GM21786 (cell line): ENCODE measurements around the gene SLC25A53.
"Not testable (repeated sequence)": the region's sequence is repeated elsewhere in the genome, so short reads cannot be mapped to it uniquely, and the experiment has no call there.

Source experiments
- ATAC-seq: cut with Tn5 transposase; IDR thresholded peaks from one replicate; pipeline ENCODE4 v1.9.1; 2021; ENCODE audit not compliant: unreplicated experiment

SLC25A53 gene

GRCh38 chrX:104134583-104135261 is 22.1 kb downstream of the SLC25A53 start:
- no peak for ATAC-seq

DNA sequence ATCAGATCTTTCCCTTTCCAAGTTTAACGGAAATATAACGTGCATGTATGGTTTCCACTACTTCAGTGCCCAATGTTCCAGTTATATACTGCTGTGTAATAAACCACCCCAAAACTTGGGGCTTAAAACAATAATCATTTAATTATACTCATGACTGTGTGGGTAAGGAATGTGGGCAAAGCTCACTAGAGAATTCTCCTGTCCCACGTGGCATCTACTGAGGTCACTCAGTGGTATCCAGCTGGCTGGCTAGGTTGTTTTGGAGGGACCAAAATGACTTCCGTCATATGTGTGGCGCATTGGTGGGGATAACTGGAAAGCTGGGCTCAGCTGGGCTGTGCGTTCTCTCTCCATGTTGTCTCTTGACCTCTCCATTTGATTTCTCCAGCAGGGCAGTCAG is 26.0 kb downstream of the SLC25A53 start:
- ATAC-seq, result no peak

- ATAC-seq, result no peak
Measured at GRCh38 chrX:104126856-104127255, 30.0 kb downstream of the SLC25A53 start.

DNA sequence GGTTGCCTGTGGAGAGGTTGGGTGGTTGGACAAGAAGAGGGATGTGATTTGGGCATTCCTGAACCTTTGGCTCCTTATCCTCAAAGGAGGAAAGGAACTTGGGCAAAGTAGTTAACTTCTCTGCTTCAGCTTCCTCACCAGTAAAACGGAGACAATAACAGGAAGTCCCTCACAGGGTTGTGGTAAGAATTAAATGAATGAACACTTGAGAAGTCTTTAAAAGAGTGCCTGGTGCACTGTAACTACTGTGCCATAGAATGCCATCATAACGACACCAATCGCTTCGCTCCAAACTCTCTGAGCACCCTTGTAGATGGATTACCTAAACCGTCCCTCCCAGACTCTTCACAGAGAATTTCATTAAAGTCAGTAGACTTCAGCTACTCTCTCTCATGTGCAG is 34.0 kb downstream of the SLC25A53 start:
- no peak for ATAC-seq

DNA sequence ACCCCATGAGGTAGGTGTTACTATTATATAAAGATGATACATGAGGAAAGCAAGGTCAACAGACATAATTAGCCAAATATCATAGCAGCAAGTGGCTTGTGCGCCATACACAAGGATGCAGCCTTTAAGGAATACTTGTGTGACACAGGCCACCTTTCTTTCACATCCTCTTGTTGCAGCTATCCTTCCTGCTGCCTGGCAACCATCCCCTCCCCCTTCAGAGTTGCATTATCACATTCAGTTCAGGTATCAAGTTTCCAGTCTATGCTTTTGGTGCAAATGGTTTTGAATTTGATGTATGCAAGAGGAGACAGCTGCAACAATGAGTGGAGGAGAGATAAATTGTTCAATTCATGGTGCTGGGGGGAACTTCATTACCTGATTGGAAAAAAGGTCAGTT is 38.0 kb downstream of the SLC25A53 start:
- ATAC-seq, result no peak

DNA sequence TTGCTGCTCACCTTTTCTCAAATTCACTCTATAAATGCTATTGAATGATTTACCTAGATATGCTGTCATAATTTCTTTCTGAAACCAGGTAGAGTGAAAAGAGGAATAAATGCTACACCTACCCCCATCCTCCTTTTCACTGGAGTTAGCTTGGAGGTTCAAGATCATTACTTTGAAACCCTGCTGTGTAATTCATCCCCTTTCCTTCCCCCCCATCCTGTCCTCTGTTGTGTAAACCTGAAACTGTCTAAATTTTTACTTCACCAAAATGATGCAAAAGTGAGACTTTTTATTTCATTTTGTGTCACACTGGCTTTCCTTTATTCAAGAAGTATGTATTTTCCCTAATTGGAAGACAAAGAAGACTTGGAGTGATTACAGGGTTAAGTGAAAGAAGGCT is 39.0 kb downstream of the SLC25A53 start:
- ATAC-seq, result no peak

GRCh38 chrX:104113222-104113965 is 43.4 kb downstream of the SLC25A53 start:
- ATAC-seq, result peak; percentile 39

- peak; percentile 62 for ATAC-seq
Measured at GRCh38 chrX:104112326-104112951, 44.4 kb downstream of the SLC25A53 start, which contains the start of gene ZCCHC18. Gene ZCCHC18 (plus strand): TSS chrX:104112523. CDS start chrX:104114112, 1,589 bp downstream.

- peak; percentile 41 for ATAC-seq
Measured at GRCh38 chrX:104110491-104111240, 46.1 kb downstream of the SLC25A53 start.

GRCh38 chrX:104108955-104109354 is 47.9 kb downstream of the SLC25A53 start:
- no peak for ATAC-seq

DNA sequence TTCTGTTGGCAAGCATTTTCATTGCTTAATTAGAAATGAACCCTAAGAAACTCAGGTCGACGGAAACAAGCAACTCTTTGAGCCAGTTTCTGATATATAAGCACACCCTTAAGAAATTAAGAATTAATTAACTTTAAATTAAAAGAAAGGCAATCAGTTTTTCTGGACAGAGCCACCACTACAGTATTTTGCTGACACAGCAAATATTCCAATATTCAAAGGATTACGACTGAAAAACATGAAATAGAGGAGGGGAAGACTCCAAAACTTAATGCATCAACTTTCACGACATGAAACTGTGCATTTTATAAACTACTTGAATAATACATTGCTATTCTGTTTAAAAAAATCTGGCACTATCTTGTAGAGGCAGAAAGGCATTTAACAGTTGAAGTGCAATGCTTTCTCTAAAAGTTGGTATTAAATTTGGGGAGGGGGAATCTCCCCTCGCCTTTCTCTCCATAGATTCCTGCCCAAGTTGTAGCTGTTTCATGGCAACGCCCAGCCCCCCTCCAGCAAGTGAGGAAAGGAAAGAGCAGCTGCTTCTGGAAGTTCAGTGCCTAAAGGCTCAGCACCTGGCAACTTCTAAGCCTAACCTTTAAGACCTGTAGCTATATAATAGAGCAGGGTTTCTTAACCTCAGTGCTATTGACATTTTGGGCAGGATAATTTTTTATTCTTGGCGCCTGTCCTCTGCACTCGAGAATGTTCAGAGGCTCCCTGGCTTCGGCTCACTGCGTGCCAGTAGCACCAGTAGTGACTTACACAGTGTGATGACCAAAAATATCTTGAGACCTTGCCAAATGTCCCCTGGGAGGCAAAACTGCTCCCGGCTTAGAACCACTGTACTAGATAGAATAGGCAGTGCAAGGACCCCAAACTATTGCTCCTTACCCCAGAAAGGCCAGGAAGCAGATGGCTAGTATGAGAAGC is 51.2 kb downstream of the SLC25A53 start:
- no peak for ATAC-seq

DNA sequence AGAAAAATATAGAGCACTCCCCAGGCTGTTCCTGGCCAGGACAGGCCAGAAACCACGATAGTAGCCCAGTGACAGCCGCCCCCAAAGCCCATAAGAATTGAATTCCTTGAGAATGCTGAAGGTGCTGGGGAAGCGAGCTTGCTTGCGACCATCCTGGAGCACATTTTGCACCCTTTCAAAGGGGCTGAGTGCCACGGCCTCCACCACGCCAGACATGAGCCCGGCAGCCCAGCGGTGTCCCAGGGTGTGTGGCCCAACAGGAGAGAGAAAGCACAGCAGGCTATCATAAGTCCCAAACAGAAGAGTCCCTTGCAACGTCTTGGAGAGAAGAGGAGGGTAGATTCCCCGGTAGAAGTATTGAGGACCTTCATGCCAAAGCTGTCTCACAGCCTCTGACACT is 52.1 kb downstream of the SLC25A53 start:
- ATAC-seq, result no peak

DNA sequence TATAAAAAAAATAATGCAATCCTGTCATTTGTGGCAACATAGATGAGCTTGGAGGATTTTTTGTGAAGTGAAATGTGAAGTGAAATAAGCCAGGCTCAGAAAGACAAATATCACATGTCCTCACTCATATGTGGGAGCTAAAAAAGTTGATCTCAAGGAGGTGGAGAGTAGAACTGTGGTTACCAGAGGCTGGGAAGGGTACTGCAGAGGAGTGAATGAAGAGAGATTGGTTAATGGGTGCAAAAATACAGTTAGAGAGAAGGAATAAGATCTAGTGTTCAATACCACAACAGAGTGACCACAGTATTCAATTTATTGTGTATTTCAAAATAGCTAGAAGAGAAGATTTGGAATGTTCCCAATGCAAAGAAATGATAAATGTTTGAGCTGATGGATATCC is 57.9 kb downstream of the SLC25A53 start:
- ATAC-seq, result no peak

DNA sequence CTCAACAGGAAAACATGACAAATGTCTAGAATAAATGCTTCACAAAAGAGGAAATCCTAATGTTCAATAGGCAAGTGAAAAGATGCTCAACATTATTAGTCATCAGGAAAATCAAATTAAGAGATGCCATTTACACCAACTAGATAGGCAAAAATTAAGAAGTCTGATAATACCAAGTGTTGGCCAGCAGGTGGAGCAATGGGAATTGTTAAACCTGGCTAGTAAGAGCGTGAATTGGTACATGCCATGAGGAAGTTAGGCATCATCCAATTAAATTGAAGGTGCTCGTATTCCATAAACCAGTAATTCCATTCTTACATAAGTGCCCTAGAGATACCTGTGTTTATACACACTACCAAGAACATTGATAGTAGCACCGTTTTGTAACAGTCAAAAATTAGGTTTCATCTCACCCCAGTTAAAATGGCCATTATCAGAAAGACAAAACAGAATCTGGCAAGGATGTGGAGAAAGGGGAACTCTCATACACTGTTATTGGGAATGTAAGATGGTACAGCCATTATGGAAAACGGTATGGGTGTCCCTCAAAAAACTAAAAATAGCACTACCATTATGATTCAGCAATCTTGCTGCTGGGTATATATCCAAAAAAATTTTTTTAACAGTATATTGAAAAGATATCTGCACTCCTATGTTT is 58.5 kb downstream of the SLC25A53 start:
- ATAC-seq, result peak; percentile 91

GRCh38 chrX:104085919-104086318 is 70.9 kb downstream of the SLC25A53 start:
- no peak for ATAC-seq

DNA sequence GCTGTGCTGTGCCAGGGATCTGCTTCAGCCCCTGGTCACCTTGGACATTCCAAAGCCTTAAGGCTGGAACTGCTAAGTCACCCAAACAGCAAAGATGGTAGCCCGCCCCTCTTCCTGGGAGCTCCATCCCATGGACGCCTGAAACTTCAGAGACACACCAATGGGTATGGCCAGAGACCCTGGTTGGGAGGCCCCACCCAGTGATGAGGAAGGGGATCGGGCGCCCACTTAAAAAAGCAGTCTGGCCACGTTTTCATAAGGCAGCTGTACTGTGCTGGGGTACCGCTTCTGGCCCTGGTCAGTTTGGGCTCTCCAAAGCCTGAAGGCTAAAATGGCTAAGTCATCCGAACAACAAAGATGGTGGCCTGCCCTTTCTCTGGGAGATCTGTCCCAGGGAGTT is 71.3 kb downstream of the SLC25A53 start:
- no peak for ATAC-seq

GRCh38 chrX:104084534-104085277 is 72.1 kb downstream of the SLC25A53 start:
- ATAC-seq, result no peak

GRCh38 chrX:104084063-104084462 is 72.7 kb downstream of the SLC25A53 start:
- no peak for ATAC-seq

- not testable (repeated sequence) for ATAC-seq
Measured at GRCh38 chrX:104077854-104078253, 79.0 kb downstream of the SLC25A53 start.
